SK-N-SH (cell line): ENCODE data around the gene CHST12.

Experiments used
- CTCF ChIP-seq: fragments of 200-600 bp; sonication (generic); IDR thresholded peaks from 2 replicates; pipeline ENCODE4 v1.6.1; 2017; ENCODE audit warnings: antibody characterized with exemption, mild to moderate bottlenecking, moderate library complexity
- FOXM1 ChIP-seq: IDR thresholded peaks from 2 replicates; pipeline ENCODE4 v1.4.0; 2012; ENCODE audit warnings: low read depth, mild to moderate bottlenecking
- IRF3 ChIP-seq: fragments of 150-350 bp; IDR thresholded peaks from 2 replicates; pipeline ENCODE4 v1.6.1; 2016; ENCODE audit warnings: mild to moderate bottlenecking, low read depth, low read length
- NFIC ChIP-seq: IDR thresholded peaks from 2 replicates; pipeline ENCODE4 v1.4.0; 2012; ENCODE audit warnings: borderline replicate concordance
- SIN3A ChIP-seq: IDR thresholded peaks from 2 replicates; pipeline ENCODE4 v1.6.1; 2012; ENCODE audit warnings: low read depth, mild to moderate bottlenecking, low read length, moderate library complexity, borderline replicate concordance
- TCF12 ChIP-seq: IDR thresholded peaks from 2 replicates; pipeline ENCODE4 v1.4.0; 2012
- YY1 ChIP-seq: IDR thresholded peaks from 2 replicates; pipeline ENCODE4 v1.4.0; 2012; ENCODE audit warnings: low read depth, mild to moderate bottlenecking
- TF ChIP-seq, protein P1 (sequence below): fragments of 150-350 bp; IDR thresholded peaks from 2 replicates; pipeline ENCODE4 v1.6.1; 2017; ENCODE audit warnings: antibody characterized with exemption, low read length, low read depth, borderline replicate concordance

DNA sequence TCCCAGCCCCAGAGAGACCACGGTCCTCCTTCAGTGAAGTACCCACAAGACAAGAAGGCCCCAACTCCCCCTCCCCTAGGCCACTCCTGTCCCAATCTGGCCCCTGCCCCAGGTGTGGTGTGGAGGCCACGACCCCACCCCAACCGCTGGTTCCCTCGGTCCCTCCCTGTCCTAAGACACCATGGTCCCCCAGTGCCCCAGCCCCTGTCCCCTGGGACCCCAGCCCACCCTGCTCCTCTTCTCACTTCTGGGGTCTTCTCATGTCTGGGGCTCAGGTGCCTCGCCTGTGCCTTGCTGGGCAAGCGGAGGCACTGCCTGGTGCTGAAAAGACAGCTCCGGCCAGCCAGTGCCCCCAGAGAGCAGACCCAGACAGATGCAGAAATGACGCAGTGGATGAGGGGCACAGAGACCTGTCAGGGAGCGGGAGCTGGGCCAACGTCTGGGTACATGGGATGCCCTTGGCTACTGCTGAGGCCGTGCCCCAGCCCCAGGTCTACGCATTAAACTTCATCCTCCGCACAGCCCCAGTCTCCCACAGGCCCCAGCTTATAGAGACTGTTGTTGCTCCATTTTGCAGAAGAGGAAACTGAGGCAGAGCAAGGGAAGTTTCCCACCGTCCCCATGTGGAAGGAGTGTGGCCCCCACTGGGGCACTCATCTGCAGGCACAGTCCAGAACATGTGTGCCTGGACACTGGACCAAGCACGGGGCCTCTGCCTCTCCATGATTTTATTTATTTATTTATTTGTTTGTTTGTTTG is 58.0 kb downstream of the CHST12 start:
- TF ChIP-seq TCF12 (no peak), CTCF (no peak), FOXM1 (no peak), YY1 (no peak), NFIC (no peak), SIN3A (no peak), IRF3 (no peak)
- TF ChIP-seq, protein P1, sequence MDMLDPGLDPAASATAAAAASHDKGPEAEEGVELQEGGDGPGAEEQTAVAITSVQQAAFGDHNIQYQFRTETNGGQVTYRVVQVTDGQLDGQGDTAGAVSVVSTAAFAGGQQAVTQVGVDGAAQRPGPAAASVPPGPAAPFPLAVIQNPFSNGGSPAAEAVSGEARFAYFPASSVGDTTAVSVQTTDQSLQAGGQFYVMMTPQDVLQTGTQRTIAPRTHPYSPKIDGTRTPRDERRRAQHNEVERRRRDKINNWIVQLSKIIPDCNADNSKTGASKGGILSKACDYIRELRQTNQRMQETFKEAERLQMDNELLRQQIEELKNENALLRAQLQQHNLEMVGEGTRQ = no peak
